Esophagus muscularis mucosa (tissue), 4 donors: ENCODE data around the gene PRKAA2. TPM values are rescaled to one million over a fixed set of nuclear protein-coding genes. Genes with fewer than 3 reads are reported as not detected.

ENCODE experiments used
- DNase-seq: peaks from one replicate; pipeline ENCODE4 v3.0.0-alpha.2; 2017; ENCODE audit errors: extremely low spot score
- H3K27ac ChIP-seq, 4 donors: fragments of 200-600 bp; sonication (generic); replicated peaks in 1 of 4; 1 replicate in 3 of 4; 2 replicates in 1 of 4; pipeline ENCODE4 v1.5.1; 2016 to 2019; ENCODE audit warnings: mild to moderate bottlenecking in 1 of 4
- H3K27me3 ChIP-seq, 4 donors: fragments of 200-600 bp; sonication (generic); one replicate each; pipeline versions ENCODE4 v1.5.1 to v1.6.0; 2016 to 2019
- H3K36me3 ChIP-seq, 4 donors: fragments of 200-600 bp; sonication (generic); one replicate each; pipeline ENCODE4 v1.5.1; 2016 to 2019
- H3K4me1 ChIP-seq, 4 donors: fragments of 200-600 bp; sonication (generic); one replicate each; pipeline ENCODE4 v1.5.1; 2016 to 2019
- H3K4me3 ChIP-seq, 4 donors: fragments of 200-600 bp; sonication (generic); 1 replicate in 2 of 4; 2 replicates in 2 of 4; pipeline ENCODE4 v1.5.1; 2016 to 2019; ENCODE audit warnings: mild to moderate bottlenecking in 4 of 4, moderate library complexity in 1 of 4
- H3K9me3 ChIP-seq, 4 donors: fragments of 200-600 bp; sonication (generic); 1 replicate in 3 of 4; 2 replicates in 1 of 4; pipeline ENCODE4 v1.5.1; 2016 to 2019
- EP300 ChIP-seq: sonication (generic); formaldehyde crosslinking; IDR thresholded peaks from one replicate; pipeline ENCODE4 v1.6.1; 2017; ENCODE audit warnings: antibody characterized with exemption
- POLR2A ChIP-seq: fragments of 450-650 bp; IDR thresholded peaks from one replicate; pipeline ENCODE4 v1.6.1; 2017; ENCODE audit warnings: antibody characterized with exemption, moderate library complexity, mild to moderate bottlenecking, low read depth
- POLR2AphosphoS5 ChIP-seq, 2 donors: sonication (generic); formaldehyde crosslinking; IDR thresholded peaks; one replicate each; pipeline ENCODE4 v1.6.1; 2017; ENCODE audit warnings: antibody characterized with exemption in 2 of 2
- WGBS: methylation state at CpG from one replicate; pipeline ENCODE4 v1.1.5; 2018; 5-methylcytosine and 5-hydroxymethylcytosine counted together
- intact Hi-C: fragments of 100-400 bp; cut with DNase I; formaldehyde crosslinking; loops from one replicate; pipeline ENCODE4 v1.15.1; 2023
- total RNA-seq, 4 donors: library from RNA; depleted of rRNA; stranded (reverse); fragments of >200 nt; gene quantifications; one replicate each; pipeline versions ENCODE4 v1.1.0 to v1.2.1, GENCODE V29; 2016
- TF ChIP-seq, protein P1 (sequence below), 3 experiments: fragments of 200-600 bp in 2 of 3; fragments of 450-650 bp in 1 of 3; sonication (generic) in 2 of 3; IDR thresholded peaks; one replicate each; pipeline ENCODE4 v1.5.1; 2017 to 2019; ENCODE audit warnings: antibody characterized with exemption in 3 of 3, mild to moderate bottlenecking in 2 of 3, moderate library complexity in 1 of 3

The PRKAA2 gene
- total RNA-seq, 4 donors from 2014 or later = 32.6 to 70.8 (median 39.2) TPM

- Histone ChIP-seq H3K4me1 (peaks cover 0 to 38% (median 34%) of the 10 kb centered on the region in 4 donors), H3K36me3 (no peaks in the 10 kb centered on the region), H3K27me3 (no peaks in the 10 kb centered on the region), H3K27ac (peak overlapping the region; percentile 88 to 91 (median 90)), H3K9me3 (no peaks in the 10 kb centered on the region), H3K4me3 (peak overlapping the region; percentile 74 to 86 (median 78))
- no peak for DNase-seq
- 14% methylated on average over 23 of the region's 23 CpGs for WGBS
- intact Hi-C loops = no loop called here
- peak in 1 of 2 donors; percentile 22 for TF ChIP-seq POLR2AphosphoS5 (IDR thresholded peaks at IDR 0.05)
- no peak for TF ChIP-seq EP300
Observed at GRCh38 chr1:56644064-56644918, 823 bp upstream of the PRKAA2 start.

DNA sequence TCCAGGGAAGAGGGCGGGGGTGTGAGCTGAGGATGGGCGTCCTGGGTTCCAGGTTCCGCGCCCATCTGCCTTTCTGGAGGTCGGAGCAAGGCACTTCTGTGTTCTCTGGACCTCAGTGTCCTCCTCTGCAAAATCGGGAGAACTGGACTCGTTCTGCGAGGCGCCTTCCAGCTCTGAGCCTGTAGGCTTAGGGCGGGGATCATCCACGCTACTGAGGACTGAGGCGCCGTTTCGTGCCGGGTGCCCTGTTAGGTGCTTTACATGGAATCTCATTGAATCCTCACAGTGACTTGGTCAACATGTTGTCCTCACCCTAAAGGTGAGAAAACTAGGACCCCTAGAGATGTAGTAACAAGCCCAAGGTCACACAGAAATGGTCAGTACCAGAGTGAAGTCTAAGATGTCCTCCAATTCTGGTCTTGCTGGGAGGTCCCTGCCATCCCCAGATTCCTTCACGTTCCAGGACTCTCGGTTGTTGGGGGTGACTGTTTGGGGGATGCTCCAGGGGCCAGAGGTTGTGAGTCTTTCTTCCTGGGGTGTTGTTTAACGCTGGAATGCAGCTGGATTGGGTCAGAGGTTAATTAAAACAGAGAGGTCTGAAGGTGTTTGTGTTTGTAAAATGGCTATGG is 677 bp downstream of the PRKAA2 start:
- intact Hi-C loops = no loop called here
- DNase-seq = no peak
- TF ChIP-seq, protein P1, sequence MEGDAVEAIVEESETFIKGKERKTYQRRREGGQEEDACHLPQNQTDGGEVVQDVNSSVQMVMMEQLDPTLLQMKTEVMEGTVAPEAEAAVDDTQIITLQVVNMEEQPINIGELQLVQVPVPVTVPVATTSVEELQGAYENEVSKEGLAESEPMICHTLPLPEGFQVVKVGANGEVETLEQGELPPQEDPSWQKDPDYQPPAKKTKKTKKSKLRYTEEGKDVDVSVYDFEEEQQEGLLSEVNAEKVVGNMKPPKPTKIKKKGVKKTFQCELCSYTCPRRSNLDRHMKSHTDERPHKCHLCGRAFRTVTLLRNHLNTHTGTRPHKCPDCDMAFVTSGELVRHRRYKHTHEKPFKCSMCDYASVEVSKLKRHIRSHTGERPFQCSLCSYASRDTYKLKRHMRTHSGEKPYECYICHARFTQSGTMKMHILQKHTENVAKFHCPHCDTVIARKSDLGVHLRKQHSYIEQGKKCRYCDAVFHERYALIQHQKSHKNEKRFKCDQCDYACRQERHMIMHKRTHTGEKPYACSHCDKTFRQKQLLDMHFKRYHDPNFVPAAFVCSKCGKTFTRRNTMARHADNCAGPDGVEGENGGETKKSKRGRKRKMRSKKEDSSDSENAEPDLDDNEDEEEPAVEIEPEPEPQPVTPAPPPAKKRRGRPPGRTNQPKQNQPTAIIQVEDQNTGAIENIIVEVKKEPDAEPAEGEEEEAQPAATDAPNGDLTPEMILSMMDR (IDR thresholded peaks at IDR 0.05) = no peak
- no peak for TF ChIP-seq EP300
- no peak for TF ChIP-seq POLR2AphosphoS5 (IDR thresholded peaks at IDR 0.05)
- no peak for TF ChIP-seq POLR2A
- H3K4me1 ChIP-seq = peaks cover 0 to 37% (median 33%) of the 10 kb centered on the region in 4 donors
- H3K27ac ChIP-seq = peak overlapping the region; percentile 88 to 91 (median 90)
- no peaks in the 10 kb centered on the region for H3K36me3 ChIP-seq
- no peaks in the 10 kb centered on the region for H3K9me3 ChIP-seq
- H3K27me3 ChIP-seq = no peaks in the 10 kb centered on the region
- WGBS = 17% methylated on average over 3 of the region's 18 CpGs
- peak overlapping the region; percentile 74 to 86 (median 78) for H3K4me3 ChIP-seq

DNA sequence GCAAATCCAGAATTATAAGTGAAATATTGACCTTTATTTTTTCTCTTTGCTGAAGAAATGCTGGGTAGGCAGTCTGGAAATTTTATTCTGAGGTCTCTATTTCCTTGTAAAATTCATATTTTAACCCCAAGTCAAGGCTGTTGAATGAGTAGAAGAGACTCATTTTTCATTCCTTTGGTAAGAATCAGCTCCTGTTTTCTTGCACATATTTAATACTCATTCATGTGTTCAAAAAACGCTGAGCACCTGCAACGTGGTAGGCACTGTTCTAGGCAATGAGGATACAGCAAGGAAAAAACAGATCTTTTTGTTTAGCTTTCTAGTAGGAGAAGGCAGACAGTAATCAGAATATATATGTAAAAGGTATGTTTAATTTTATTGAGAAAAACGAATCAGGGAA is 1.5 kb downstream of the PRKAA2 start:
- TF ChIP-seq POLR2A (no peak), POLR2AphosphoS5 (IDR thresholded peaks at IDR 0.05) (no peak), EP300 (no peak)
- TF ChIP-seq, protein P1 (IDR thresholded peaks at IDR 0.05) = no peak
- H3K9me3 ChIP-seq = no peaks in the 10 kb centered on the region
- peak overlapping the region; percentile 88 to 91 (median 90) for H3K27ac ChIP-seq
- no peaks in the 10 kb centered on the region for H3K36me3 ChIP-seq
- peak overlapping the region; percentile 74 to 86 (median 78) for H3K4me3 ChIP-seq
- intact Hi-C loops = no loop called here
- no peaks in the 10 kb centered on the region for H3K27me3 ChIP-seq
- 52% methylated on average over 3 of the region's 3 CpGs for WGBS
- DNase-seq = no peak
- peaks cover 0 to 37% (median 33%) of the 10 kb centered on the region in 4 donors for H3K4me1 ChIP-seq

GRCh38 chr1:56647106-56647505 is 2.0 kb downstream of the PRKAA2 start:
- Histone ChIP-seq H3K9me3 (no peaks in the 10 kb centered on the region), H3K27me3 (no peaks in the 10 kb centered on the region), H3K27ac (peak overlapping the region; percentile 88 to 91 (median 90)), H3K4me3 (peak overlapping the region; percentile 74 to 86 (median 78)), H3K36me3 (no peaks in the 10 kb centered on the region), H3K4me1 (peaks cover 0 to 37% (median 33%) of the 10 kb centered on the region in 4 donors)
- intact Hi-C loops = no loop called here
- TF ChIP-seq POLR2A (no peak), EP300 (no peak)
- TF ChIP-seq, protein P1 (IDR thresholded peaks at IDR 0.05) = no peak
- no peak for DNase-seq
- 70% methylated on average over 1 of the region's 1 CpG for WGBS

- no peak for DNase-seq
- no peaks in the 10 kb centered on the region for H3K36me3 ChIP-seq
- peaks cover 0 to 40% (median 33%) of the 10 kb centered on the region in 4 donors for H3K4me1 ChIP-seq
- TF ChIP-seq, protein P1 (IDR thresholded peaks at IDR 0.05) = no peak
- TF ChIP-seq POLR2A (no peak), POLR2AphosphoS5 (IDR thresholded peaks at IDR 0.05) (no peak), EP300 (no peak)
- intact Hi-C loops = no loop called here
- no peaks in the 10 kb centered on the region for H3K27me3 ChIP-seq
- 68% methylated on average over 4 of the region's 4 CpGs for WGBS
- no peak overlapping the region for H3K27ac ChIP-seq
- H3K4me3 ChIP-seq = no peak overlapping the region
- no peaks in the 10 kb centered on the region for H3K9me3 ChIP-seq
Observed at GRCh38 chr1:56648546-56648945, 3.4 kb downstream of the PRKAA2 start.
